ENCODE results near the gene DBH.

DBH gene

DNA sequence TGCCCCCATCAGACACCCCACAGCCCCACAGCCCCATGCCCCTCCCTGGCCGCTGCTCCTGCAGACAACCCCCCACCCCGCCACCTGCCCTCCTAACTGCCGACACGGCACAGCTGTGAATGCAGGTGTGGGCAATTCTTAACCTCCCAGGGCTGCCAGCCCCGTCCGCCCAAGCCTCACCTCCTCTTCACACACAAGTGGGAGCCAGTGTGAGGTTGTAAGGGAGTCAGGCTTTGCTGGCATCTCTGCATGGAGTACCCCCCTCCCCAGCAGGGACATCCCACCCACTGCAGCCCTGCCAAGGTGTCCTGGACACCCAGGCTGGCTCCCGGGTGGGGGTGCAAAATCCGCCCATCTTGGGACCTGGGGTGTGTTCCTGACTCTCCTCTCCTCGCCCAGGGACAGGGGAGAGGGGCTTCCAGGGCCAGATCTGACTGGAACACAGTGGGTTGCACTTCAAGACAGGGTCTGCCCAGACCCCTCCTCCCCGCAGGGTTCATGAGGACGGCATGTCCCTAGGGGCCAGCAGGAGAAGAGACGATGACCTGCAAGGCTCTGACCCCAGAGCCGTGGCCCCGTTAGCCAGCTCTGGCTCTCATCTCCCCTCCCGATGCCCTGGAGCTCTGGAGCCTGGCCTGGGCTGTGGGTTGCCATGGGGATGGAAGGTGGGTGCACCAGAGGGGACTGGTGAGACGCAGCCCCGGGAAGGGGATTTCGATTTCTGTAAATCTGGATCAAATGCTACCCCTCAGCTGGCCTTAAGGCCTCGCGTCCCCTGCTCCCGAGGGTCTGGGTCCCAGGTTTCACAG lies 67.6 kb downstream of the DBH start:
- no peak for FAIRE-seq

DNA sequence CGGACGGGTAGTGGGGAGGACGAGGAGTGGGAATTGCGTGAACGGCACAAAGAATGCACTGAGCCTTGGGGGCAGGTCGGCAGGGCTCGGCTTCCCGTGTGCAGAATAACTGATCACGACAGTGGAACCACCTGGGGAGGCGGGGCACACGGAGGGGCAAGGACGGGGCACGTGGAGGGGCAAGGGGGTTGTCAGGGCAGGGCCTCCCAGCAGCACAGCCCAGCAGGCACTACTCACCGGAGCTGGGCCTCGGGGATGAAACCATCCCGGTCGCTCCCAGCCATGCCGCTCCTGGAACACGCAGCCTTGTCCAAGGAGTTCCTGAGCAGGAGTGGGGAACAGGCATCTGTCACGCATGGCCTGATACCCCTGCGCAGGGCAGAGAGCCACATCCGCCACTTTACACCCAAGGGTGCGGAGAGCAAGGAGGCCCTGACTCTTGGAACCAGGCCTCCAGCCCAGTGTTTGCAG lies 68.6 kb downstream of the DBH start:
- FAIRE-seq: no peak

DNA sequence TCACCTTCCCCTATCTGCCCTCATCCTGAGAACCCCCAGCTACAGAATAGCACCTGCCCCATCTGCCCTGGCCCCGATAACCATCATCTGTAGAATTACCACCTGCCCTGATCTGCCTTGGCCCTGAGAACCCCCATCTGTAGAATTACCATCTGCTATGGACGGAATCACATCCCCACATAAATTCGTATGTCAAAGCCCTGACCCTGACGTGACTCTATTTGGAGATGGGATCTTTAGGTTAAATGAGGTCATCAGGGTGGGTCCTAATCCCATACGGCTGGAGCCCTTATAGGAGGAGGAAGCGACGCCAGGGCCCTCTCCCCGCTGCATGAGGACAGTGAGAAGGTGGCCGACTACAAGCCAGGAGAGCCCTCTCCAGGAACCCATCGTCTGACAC lies 69.4 kb downstream of the DBH start:
- FAIRE-seq: no peak

DNA sequence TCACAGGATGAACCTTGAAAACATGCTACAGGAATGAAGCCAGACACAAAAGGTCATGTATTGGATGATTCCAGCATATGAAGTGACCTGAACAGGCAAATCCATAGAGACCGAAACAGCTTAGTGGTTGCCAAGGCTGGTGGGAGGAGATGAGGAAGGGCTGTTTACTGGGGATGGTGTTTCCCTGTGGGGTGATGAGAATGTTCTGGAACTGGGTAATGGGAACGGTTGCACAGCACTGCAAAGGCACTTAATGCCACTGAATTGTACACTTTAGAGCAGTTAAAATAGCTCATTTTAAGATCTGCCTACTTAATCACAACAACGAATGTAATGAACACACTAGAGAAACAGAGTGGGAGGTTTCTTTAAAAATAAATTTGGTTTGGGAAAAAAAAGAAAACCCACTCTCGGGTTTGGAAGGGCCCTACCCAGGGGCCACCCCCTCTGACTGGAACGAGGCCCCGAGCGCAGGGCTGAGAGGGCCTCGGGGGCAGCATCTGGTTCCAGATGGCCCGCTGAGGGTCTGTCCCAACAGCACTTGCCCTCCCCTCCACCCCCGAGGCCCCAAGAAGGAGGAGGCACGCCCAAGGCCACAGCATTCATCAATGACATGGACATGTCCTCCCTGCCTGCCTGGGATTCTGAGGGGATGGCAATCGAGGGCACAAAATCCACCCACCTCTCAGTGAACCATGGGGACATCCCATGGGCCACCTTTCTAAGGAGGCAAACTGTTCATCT lies 70.3 kb downstream of the DBH start:
- no peak for FAIRE-seq

DNA sequence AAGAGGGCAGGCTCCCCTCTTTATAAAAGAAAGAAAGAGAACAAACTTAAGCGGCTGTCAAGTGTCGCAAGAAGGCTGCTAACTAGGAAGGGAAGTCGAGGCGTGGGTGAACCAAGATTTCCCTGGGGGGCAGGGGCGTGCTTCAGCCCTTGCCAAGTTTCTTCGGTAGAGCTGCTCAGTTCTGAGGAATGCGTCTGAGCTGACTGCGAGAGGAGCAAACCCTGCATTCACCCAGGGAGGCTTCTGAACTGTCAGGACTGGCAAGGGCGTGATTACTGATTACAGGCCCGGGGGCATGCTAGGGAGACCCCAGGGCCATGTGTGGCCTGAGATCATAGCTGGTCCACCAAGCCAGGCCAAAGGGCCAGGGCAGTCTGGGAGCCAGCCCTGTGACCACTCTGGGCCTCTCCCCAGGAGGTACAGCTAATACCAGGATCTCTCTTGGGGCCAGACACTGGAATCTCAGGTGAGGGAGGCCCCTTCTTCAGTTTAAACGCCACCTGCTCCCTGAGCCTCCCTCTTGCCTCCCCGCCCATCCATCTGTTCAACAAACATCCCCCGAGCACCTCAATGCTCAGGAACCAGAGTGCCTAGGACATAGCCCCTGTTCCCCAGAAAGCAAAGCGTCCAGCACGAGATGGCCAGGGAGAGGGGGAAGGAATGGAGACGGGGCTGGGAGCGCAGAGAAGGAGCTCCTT lies 71.1 kb downstream of the DBH start:
- no peak for FAIRE-seq

DNA sequence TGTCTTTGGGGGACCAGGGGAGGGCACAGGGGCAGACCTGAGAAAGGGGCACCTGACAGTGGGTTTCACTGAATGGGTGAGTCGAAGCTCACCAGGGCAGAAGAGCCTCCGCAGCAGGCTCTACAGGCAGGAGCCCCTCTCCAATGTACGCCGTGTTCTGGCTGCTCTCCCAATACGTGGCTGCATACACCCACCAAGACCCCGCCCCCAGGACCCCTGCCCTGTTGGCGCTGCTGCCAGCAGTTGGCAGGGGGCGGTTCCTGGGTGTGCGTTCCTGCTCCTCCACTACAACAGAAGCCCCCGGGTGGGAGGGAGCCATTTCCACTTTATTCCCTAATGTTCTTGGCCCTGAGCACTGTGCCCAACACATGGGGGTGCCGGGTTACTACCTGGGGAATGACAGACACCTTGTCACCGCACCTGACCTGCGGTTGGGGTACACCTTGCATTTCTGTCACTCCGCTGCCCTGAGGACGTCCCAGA lies 71.6 kb downstream of the DBH start:
- no peak for FAIRE-seq

DNA sequence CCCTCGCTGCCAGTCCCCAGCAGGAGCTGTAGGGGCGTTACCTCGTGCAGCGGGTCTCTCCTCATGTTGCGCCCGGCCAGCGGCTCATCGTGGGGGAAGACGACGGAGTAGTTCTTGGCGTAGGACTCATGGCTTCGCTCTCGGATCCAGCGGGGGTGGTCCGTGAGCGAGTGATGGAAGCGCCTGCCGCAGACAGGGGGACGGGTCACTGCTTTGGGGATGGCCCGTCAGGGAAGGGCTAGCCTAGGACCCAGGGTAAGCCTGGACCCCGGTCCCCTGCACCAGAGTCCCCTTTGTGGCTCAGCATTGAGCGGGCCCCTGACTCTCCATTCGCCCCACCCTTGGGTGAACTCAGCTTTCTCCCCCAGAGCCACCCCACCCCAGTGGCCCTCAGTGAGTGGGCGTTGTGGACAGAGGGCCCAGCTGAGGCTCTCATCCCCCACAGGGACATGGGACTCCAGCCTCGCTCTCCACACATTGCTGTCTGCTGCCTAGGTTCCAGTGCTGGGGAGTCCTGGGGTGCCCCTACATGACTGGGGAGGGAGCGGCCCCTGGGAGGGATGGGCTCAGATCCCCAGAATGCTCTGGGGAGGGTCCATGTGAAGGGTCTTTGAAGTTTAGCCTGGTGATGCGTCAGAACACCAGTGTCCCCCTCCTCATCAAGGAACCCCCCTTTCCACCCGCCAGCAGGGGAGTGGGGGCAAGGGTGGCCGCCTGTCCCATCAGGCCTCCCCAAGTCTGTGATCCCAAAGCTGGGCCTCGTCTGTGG lies 72.3 kb downstream of the DBH start:
- no peak for FAIRE-seq

Measured in G401.6 (cell line).